K562 (cell line): ENCODE results near the gene MS4A18. TPM values are rescaled to one million over a fixed set of nuclear protein-coding genes. Genes with fewer than 3 reads are reported as not detected.

Source experiments
- BCL6 ChIP-seq: fragments of 250-450 bp; sonication (Bioruptor Pico); IDR thresholded peaks from 2 replicates; pipeline ENCODE4 v1.4.0; 2020
- CHD4 ChIP-seq: fragments of 200-600 bp; sonication (generic); IDR thresholded peaks from 3 replicates; pipeline ENCODE4 v1.6.1; 2012; ENCODE audit warnings: low read depth, mild to moderate bottlenecking, mixed read lengths, low read length, inconsistent platforms; ENCODE audit not compliant: insufficient read depth, insufficient replicate concordance, poor library complexity, severe bottlenecking
- CTBP1 ChIP-seq: fragments of 450-650 bp; IDR thresholded peaks from 2 replicates; pipeline ENCODE4 v1.6.1; 2016; ENCODE audit warnings: borderline replicate concordance
- FOXO4 ChIP-seq: fragments of 450-650 bp; formaldehyde crosslinking; IDR thresholded peaks from 2 replicates; pipeline ENCODE4 v1.4.0; 2020; ENCODE audit warnings: mild to moderate bottlenecking, moderate library complexity
- MLX ChIP-seq, 2 experiments: fragments of 450-650 bp in 1 of 2; sonication (generic) in 1 of 2; formaldehyde crosslinking; conservative IDR thresholded peaks; 2 replicates each; pipeline versions ENCODE4 v1.4.0 to v1.8.1; 2020 to 2022; ENCODE audit warnings: mild to moderate bottlenecking in 1 of 2, missing genetic modification reagents in 1 of 2
- NR3C1 ChIP-seq: sonication (generic); formaldehyde crosslinking; IDR thresholded peaks from 2 replicates; pipeline ENCODE4 v1.8.1; 2022; ENCODE audit warnings: missing genetic modification reagents
- RFX1 ChIP-seq: fragments of 450-650 bp; IDR thresholded peaks from 2 replicates; pipeline ENCODE4 v1.6.1; 2016; ENCODE audit warnings: mild to moderate bottlenecking, moderate library complexity
- ZBTB5 ChIP-seq: fragments of 450-650 bp; IDR thresholded peaks from 2 replicates; pipeline ENCODE4 v1.6.1; 2017; ENCODE audit warnings: antibody characterized with exemption
- ZNF143 ChIP-seq: sonication (generic); formaldehyde crosslinking; IDR thresholded peaks from 2 replicates; pipeline ENCODE4 v1.9.0; 2022; ENCODE audit warnings: mild to moderate bottlenecking, missing genetic modification reagents
- polyA plus RNA-seq, 8 experiments: library from polyadenylated mRNA; depleted of rRNA in 4 of 8; stranded (reverse) in 5 of 8; unstranded in 3 of 8; fragments of >200 nt; fragmentation: Nextera tagmentation in 2 of 8; fragmentation: Illumina TruSeq in 1 of 8; extraction: Ambion mirVana in 2 of 8; extraction: Trizol in 1 of 8; gene quantifications; 2 replicates each; pipeline versions ENCODE4 v1.2.1 to v1.2.3, GENCODE V29; 2011 to 2014; ENCODE audit warnings: inconsistent platforms in 1 of 8, missing spikeins in 1 of 8
- total RNA-seq, 7 experiments: library from RNA; depleted of rRNA in 6 of 7; stranded (reverse); fragments of >200 nt in 6 of 7; fragmentation: Illumina TruSeq in 2 of 7; extraction: Trizol in 2 of 7; gene quantifications; 2 replicates each; pipeline versions ENCODE4 v1.2.1 to v1.2.3, GENCODE V29; 2011 to 2021; ENCODE audit warnings: low replicate concordance in 1 of 7

Gene MS4A18
- total and polyA plus RNA-seq, 9 of the 15 experiments (the other 6 are each of a cell fraction or from before 2014, with no cell fraction given): not detected

- TF ChIP-seq CHD4: no peak
- TF ChIP-seq BCL6 (CRISPR knock-in tag): no peak
- no peak for TF ChIP-seq CTBP1
- no peak for TF ChIP-seq ZBTB5
- TF ChIP-seq NR3C1 (CRISPR knock-in tag): no peak
- no peak for TF ChIP-seq RFX1
- no peak for TF ChIP-seq MLX (CRISPR knock-in tag; conservative IDR thresholded peaks at IDR 0.05)
- TF ChIP-seq FOXO4: no peak
- TF ChIP-seq ZNF143 (CRISPR knock-in tag): no peak
Observed at GRCh38 chr11:60734279-60734678, 9.8 kb downstream of the MS4A18 start (continued).
